Measurements from ENCODE around the gene TCF20.

The TCF20 gene

GRCh38 chr22:42236848-42237247 is 33.6 kb downstream of the TCF20 start:
- no peak for TF ChIP-seq GLIS3 (CRISPR knock-in tag; IDR thresholded peaks at IDR 0.05)
- TF ChIP-seq CREB5 (CRISPR knock-in tag; IDR thresholded peaks at IDR 0.05; ENCODE audit: low read depth): no peak
- no peak for TF ChIP-seq CSDC2 (CRISPR knock-in tag; IDR thresholded peaks at IDR 0.05)
- TF ChIP-seq ZNF565 (CRISPR knock-in tag; conservative IDR thresholded peaks at IDR 0.05; ENCODE audit: low read depth): no peak
- TF ChIP-seq TCF4 (CRISPR knock-in tag; IDR thresholded peaks at IDR 0.05; ENCODE audit: borderline replicate concordance): no peak
- no peak for TF ChIP-seq OSR1 (CRISPR knock-in tag; IDR thresholded peaks at IDR 0.05)
- no peak for TF ChIP-seq TSHZ2 (CRISPR knock-in tag; IDR thresholded peaks at IDR 0.05)
- no peak for TF ChIP-seq ZNF70 (CRISPR knock-in tag; IDR thresholded peaks at IDR 0.05)
- TF ChIP-seq ZC3H10 (CRISPR knock-in tag; IDR thresholded peaks at IDR 0.05): no peak
- no peak for TF ChIP-seq SNAI2 (CRISPR knock-in tag; IDR thresholded peaks at IDR 0.05)
- no peak for TF ChIP-seq ZFP3 (CRISPR knock-in tag; IDR thresholded peaks at IDR 0.05)
- TF ChIP-seq ISL1 (CRISPR knock-in tag; IDR thresholded peaks at IDR 0.05): no peak
- TF ChIP-seq TOX (CRISPR knock-in tag; IDR thresholded peaks at IDR 0.05; ENCODE audit: borderline replicate concordance): no peak
- TF ChIP-seq PPARA (CRISPR knock-in tag; IDR thresholded peaks at IDR 0.05; ENCODE audit: borderline replicate concordance): no peak
- TF ChIP-seq ZFP30 (CRISPR knock-in tag; IDR thresholded peaks at IDR 0.05): no peak
- no peak for TF ChIP-seq POU6F1 (CRISPR knock-in tag; IDR thresholded peaks at IDR 0.05; ENCODE audit: borderline replicate concordance, low read depth)
- ATAC-seq: no peak

GRCh38 chr22:42236268-42236667 is 34.2 kb downstream of the TCF20 start:
- TF ChIP-seq CSDC2 (CRISPR knock-in tag; IDR thresholded peaks at IDR 0.05): no peak
- no peak for TF ChIP-seq CREB5 (CRISPR knock-in tag; IDR thresholded peaks at IDR 0.05; ENCODE audit: low read depth)
- no peak for TF ChIP-seq ZNF70 (CRISPR knock-in tag; IDR thresholded peaks at IDR 0.05)
- no peak for TF ChIP-seq RARB (CRISPR knock-in tag; IDR thresholded peaks at IDR 0.05)
- TF ChIP-seq OSR1 (CRISPR knock-in tag; IDR thresholded peaks at IDR 0.05): no peak
- TF ChIP-seq TCF4 (CRISPR knock-in tag; IDR thresholded peaks at IDR 0.05; ENCODE audit: borderline replicate concordance): no peak
- TF ChIP-seq ZFP3 (CRISPR knock-in tag; IDR thresholded peaks at IDR 0.05): no peak
- no peak for TF ChIP-seq ZNF8 (CRISPR knock-in tag; IDR thresholded peaks at IDR 0.05)
- TF ChIP-seq BACH2 (CRISPR knock-in tag; IDR thresholded peaks at IDR 0.05; ENCODE audit: borderline replicate concordance): no peak
- TF ChIP-seq TOX (CRISPR knock-in tag; IDR thresholded peaks at IDR 0.05; ENCODE audit: borderline replicate concordance): no peak
- TF ChIP-seq ISL1 (CRISPR knock-in tag; IDR thresholded peaks at IDR 0.05): no peak
- TF ChIP-seq ARNTL (CRISPR knock-in tag; IDR thresholded peaks at IDR 0.05; ENCODE audit: borderline replicate concordance, low read depth): no peak
- TF ChIP-seq GLIS3 (CRISPR knock-in tag; IDR thresholded peaks at IDR 0.05): no peak
- no peak for TF ChIP-seq TSHZ2 (CRISPR knock-in tag; IDR thresholded peaks at IDR 0.05)
- no peak for TF ChIP-seq ZFP30 (CRISPR knock-in tag; IDR thresholded peaks at IDR 0.05)
- no peak for ATAC-seq

- TF ChIP-seq ARNTL (CRISPR knock-in tag; IDR thresholded peaks at IDR 0.05; ENCODE audit: borderline replicate concordance, low read depth) (no peak), GLIS3 (CRISPR knock-in tag; IDR thresholded peaks at IDR 0.05) (no peak), TOX (CRISPR knock-in tag; IDR thresholded peaks at IDR 0.05; ENCODE audit: borderline replicate concordance) (no peak), ZNF70 (CRISPR knock-in tag; IDR thresholded peaks at IDR 0.05) (no peak)
- ATAC-seq: no peak
These were observed 36.6 kb downstream of the TCF20 start for GRCh38 chr22:42233879-42234278.
